ENCODE results near the gene NIPSNAP2.
"Not testable (repeated sequence)": the region's sequence is repeated elsewhere in the genome, so short reads cannot be mapped to it uniquely, and the experiment has no call there.

NIPSNAP2 gene

DNA sequence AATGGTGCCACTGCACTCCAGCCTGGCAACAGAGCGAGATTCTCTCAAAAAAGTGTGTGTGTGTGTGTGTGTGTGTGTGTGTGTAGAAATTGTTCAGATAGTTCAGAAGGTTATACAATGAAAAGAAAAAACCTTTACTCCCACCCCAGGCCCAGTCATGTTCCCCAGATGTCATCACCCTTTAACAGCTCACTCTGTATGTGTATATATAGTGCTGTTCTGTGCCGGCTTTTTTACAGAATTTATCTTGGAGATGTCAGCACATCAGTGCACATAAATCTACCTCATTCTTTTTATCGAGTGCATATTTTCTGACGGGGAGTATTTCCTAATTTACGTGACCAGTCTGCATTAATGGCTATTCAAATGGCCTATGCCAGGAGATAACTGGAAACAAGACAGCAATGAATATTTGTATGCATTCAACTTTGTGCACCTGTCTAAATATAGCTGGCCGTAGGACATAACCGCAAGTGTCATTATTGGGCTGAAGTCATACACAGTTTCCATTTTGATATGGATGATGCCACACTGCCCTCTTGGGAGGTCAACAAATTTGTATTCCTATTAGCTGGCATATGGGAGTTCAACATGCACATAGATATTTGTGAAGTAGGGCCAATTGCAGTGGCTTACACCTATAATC lies 11.7 kb downstream of the NIPSNAP2 start:
- in situ Hi-C loops (cut with MboI; ENCODE audit: low sequenced_read_pairs), result no loop called here

DNA sequence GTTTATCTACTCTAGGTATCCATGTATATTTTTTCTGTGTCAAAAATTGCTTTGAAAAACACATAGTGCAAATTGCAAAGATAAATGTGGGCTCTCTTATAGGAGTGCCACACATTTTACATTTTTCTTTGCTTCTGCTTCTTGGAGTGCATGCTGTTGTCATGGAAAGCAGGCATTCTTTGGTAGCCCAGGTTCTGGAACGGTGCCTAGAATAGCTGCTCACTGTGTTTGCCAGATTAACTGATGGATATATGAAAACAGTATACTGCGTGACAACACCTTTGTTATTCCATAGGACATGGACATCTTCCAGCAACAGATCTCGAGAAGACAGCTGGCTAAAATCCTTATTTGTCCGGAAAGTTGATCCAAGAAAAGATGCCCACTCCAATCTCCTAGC lies 13.4 kb downstream of the NIPSNAP2 start:
- in situ Hi-C loops (cut with MboI; ENCODE audit: low sequenced_read_pairs), result no loop called here

DNA sequence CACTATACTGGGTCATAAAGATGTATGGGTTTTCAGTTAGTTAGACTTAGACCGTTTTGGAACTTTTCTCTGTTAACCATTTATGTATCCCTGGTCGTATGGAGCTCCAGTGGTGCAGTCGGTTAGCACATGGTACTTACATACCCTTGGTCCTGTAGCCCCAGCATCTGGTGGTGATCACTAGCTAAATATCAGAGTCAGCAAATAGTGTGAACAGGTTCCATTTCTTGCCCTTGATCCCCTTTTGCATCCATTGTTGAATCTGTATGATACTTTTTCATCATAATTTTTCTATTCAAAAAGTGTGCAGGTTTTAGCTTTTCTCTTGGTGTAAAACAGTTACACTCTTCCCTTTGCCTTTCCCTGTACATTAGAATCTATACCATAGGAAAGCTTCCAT lies 15.9 kb downstream of the NIPSNAP2 start:
- in situ Hi-C loops (cut with MboI; ENCODE audit: low sequenced_read_pairs), result no loop called here

DNA sequence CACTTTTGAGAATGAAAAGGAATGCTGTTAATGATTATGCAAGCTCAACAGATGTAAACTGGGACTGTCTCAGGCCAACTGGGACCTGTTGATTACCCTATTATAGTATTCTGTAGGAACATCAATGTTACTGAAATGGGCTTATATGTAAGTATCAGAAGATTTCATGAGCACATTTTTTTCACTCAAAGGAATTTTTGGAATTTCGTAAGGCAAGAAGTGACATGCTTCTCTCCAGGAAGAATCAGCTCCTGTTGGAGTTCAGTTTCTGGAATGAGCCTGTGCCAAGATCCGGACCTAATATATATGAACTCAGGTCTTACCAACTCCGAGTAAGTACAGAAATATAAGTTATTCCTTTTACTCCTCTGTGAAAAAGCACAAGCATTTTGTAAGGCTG lies 19.2 kb downstream of the NIPSNAP2 start:
- in situ Hi-C loops (cut with MboI; ENCODE audit: low sequenced_read_pairs), result no loop called here

DNA sequence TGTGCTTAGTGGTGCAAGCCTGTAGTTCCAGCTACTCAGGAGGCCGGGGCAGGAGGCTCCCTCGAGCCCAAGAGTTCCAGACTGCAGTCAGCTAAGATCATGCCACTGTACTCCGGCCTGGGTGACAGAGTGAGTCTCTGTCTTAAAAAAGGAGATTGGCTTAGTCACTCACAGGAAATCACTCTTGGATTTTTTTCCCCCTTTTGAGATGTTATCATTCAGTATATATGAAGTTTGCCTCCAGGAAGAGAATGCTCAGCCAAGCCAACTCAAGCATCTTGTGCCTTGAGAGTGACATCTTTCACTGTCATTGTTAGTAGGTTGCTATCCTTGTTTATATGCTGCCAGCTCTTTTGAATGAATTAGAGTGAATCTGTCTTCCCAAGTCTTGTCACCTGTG lies 28.0 kb downstream of the NIPSNAP2 start:
- in situ Hi-C loops (cut with MboI; ENCODE audit: low sequenced_read_pairs), result no loop called here

DNA sequence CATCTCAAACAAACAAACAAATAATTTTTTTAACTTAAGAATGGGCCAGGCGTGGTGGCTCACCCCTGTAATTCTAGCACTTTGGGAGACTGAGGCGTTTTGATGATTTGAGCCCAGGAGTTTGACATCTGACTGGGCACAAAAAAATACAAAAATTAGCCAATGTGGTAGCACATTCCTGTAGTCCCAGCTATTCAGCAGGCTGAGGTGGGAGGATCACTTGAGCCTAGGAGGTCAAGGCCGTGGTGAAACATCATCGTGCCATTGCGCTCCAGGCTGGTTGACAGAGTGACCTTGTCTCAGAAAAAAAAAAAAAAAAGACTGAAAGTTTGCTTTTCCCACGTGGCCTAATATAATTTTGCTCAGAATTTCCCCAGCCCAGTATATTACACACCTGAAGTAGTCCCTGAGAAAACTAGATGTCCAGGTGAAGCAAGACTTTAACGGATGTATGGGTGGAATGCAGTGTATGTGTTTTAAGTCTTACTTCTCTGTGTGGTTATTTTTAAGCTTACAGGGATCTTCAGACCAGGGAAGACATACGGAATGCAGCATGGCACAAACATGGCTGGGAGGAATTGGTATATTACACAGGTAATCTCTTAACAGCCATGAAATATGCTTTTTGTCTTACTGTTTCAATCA lies 32.6 kb downstream of the NIPSNAP2 start:
- in situ Hi-C loops (cut with MboI; ENCODE audit: low sequenced_read_pairs), result no loop called here

DNA sequence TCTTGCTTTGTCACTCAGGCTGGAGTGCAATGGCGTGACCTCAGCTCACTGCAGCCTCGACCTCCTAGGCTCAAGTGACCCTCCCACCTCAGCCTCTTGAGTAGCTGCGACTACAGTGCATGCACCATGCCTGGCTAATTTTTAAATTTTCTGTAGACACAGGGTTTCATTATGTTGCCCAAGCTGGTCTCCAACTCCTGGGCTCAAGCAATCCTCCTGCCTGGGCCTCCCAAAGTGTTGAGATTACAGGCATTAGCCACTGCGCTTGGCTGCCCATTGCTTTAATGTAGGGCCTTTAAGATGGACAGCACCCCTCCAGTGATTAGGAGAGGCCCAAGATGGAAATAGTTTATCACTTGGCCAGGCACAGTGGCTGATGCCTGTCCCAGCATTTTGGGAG lies 39.4 kb downstream of the NIPSNAP2 start:
- in situ Hi-C loops (cut with MboI; ENCODE audit: low sequenced_read_pairs), result no loop called here

DNA sequence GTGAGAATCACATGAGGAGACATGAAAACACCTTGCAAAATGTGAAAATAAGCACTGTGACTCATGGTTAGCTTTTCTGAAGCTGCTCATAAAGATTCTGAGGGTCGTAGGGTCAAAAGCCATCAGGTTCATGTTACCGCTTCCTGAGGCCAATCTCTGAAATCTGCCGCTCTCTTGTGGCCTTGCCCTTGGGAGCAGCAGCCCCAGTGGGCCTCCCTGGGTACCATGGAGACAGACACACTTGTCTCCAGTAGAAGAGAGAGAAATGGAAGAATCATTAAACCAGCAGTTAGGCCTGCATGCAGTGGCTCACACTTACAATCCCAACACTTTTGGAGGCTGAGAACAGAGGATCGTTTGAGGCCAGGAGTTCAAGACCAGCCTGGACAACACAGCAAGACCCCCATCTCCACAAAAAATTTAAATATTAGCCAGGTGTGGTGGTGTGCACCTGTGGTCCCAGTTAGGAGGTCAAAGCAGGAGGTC lies 42.8 kb downstream of the NIPSNAP2 start:
- in situ Hi-C loops (cut with MboI; ENCODE audit: low sequenced_read_pairs), result no loop called here

DNA sequence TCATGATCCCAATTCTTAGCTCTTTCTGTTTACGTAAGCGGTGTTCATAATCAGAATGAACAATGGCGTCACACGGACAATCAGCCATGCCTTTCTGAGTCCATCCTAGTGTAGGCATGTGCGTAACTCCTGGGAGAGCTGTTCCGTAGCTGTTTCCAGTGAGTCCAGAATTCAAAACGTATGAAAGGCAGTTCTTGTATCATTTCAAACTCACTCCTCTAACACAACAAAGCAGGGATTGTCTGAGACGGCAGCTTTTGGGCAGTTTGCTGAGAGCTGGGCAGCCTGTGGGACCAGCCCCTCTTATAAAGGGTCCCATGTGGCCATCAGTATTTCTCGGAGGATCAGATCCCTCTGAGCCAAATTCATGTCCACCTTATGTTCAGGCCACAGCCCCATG lies 43.5 kb downstream of the NIPSNAP2 start:
- in situ Hi-C loops (cut with MboI; ENCODE audit: low sequenced_read_pairs), result no loop called here

DNA sequence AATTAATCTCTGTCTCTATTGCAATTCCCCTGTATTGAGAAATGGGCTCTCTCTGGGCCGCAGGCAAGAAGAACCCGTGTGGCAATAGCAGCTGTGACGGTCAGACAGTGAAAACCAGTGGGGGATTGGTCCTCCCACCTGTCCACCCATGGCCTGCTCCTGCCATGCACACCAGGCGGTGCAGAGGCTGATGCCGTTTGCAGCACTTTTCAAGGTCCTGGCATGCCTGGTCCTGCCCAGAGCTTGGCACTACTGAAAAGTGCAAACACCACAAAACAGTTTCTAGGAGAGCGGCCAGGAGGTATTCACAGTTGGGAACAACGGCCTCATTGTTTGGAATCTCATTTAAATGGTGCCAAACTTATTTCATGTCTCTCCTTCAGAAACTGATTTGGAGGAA lies 45.3 kb downstream of the NIPSNAP2 start:
- in situ Hi-C loops (cut with MboI; ENCODE audit: low sequenced_read_pairs), result no loop called here

DNA sequence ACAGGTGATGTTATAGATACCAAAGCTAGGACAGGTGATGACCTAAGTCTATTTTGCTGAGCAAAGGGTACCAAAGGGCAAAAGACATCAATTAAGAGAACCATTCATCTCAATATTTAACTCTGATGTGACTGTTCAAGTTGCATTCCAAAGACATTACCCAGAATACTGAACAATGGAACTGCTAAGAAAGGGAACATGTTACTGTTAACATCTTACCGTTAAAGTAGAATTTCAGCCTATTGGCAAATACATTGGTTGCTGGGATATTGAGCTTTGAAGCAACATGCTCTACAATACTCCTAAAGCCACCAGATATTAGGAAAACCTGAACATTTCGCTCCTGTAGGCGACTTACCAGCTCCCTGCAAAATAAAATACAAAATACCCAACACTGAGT lies 52.6 kb downstream of the NIPSNAP2 start:
- in situ Hi-C loops (cut with MboI; ENCODE audit: low sequenced_read_pairs), result not testable (repeated sequence)

DNA sequence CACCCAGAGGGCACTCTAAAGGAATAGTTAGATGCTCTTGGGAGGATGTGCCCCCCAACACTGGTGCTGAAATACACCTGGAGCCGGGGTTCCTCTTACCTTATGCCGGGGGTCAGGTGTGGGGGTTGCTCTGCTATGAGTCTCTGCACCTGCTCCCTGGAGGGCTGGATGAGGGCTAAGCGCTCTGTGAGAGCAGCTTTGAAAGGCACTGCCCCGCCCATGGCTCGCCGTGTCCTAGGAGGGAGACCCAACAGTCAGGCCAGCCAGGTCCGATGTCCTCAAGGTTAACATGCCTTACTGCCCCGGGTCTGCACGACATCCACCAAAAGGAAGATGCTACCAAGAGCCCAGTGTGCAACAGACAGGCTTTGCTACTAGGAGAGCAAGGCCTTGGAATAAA lies 55.1 kb downstream of the NIPSNAP2 start:
- in situ Hi-C loops (cut with MboI; ENCODE audit: low sequenced_read_pairs), result no loop called here

DNA sequence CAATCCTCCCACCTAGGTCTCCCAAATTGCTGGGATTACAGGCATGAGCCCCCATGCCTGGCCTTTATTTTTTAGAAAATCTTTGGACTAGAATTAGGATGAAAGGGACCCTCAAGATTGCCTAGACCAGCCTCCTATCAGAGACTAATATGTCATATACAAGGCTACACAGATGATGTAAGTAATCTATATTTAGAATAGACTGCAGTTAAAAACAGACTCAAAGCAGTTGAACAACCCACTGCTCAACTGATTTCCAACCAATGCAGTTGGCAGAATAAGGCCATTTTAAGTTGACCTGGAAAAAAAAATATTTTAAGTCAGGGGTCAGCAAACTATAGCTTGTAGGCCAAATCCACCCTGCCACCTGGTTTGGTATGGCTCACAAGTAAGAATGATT lies 59.1 kb downstream of the NIPSNAP2 start:
- in situ Hi-C loops (cut with MboI; ENCODE audit: low sequenced_read_pairs), result no loop called here

DNA sequence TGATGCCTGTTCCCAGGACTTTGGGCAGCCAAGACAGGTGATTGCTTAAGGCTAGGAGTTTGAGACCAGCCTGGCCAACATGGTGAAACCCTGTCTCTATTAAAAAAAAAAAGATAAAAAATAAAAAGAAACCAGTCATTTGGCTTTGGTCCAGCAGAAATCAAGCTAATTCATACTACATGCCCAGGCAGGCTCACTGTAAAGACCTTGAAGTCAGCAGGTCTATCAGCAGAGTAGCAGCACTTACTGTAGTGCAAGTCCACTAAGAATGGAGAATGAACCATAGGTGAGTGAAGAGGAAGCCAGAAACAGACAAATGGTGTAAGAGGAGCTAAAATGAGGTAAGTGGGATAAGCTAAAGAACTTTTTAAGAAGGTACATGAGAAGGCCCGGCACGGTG lies 62.2 kb downstream of the NIPSNAP2 start:
- in situ Hi-C loops (cut with MboI; ENCODE audit: low sequenced_read_pairs), result no loop called here

DNA sequence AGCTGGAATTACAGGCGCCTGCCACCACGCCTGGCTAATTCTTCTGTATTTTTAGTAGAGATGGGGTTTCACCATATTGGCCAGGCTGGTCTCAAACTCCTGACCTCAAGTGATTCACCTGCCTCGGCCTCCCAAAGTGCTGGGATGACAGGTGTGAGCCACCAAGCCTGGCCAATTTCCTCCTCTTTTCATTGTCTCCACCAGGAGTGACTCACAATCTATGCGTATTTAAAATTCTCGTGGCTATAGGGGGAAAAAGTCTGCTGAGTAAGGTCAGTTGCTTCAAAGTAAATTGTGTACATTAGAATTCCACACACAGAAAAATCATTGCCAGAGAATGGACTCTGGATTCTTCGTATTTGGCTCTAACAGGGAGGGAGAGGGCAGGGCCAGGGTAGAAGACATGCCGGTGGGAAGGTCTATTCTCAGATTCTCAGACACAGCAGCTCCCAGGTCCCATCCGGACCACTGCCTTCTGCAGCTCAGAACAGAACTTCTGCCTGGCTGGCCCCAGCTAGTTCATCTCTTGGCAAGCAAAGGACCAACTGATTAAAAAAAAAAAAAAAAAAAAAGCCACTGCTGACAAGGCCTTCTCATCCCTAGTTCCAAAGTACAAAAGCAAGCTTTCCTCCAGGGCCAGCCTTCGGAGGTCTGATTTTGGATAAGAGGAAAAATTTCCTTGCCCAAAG lies 64.7 kb downstream of the NIPSNAP2 start:
- in situ Hi-C loops (cut with MboI; ENCODE audit: low sequenced_read_pairs), result no loop called here

DNA sequence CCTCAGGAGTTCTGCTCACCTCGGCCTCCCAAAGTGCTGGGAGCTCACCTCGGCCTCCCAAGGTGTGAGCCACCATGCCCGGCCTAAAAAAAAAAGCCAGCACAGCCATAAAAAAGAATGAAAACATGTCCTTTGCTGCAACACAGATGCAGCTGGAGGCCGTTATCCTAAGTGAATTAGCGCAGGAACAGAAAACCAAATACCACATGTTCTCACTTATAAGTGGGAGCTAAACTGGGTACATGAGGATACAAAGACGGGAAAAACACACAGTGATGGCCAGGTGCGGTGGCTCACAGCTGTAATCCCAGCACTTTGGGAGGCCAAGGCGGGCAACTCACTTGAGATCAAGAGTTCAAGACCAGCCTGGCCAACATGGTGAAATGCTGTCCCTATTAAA lies 66.0 kb downstream of the NIPSNAP2 start:
- in situ Hi-C loops (cut with MboI; ENCODE audit: low sequenced_read_pairs), result no loop called here

DNA sequence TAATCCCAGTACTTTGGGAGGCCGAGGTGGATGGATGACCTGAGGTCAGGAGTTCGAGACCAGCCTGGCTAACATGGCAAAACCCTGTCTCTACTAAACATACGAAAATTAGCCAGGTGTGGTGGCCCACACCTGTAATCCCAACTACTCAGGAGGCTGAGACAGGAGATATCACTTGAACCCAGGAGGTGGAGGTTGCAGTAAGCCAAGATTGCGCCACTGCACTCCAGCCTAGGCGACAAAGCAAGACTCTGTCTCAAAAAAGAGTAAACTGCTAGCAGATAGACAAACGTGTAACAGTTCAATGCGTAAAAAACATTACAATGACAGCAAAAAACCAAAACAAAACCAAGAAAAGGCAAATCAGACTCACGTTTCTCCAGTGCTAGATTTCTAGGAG lies 67.2 kb downstream of the NIPSNAP2 start:
- in situ Hi-C loops (cut with MboI; ENCODE audit: low sequenced_read_pairs), result not testable (repeated sequence)

DNA sequence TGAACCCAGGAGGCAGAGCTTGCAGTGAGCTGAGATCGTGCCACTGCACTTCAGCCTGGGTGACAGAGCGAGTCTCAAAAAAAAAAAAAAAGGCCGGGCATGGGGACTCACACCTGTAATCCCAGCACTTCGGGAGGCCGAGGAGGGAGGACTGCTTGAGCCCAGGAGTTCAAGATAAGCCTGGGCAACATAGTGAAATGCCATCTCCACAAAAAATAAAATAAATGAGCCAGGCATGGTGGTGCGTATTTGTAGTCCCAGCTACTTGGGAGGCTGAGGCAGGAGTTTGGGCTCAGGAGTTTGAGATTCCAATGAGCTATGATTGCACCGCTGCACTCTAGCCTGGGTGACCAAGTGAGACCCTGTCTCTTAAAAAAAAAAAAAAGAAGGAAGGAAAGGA lies 68.2 kb downstream of the NIPSNAP2 start:
- in situ Hi-C loops (cut with MboI; ENCODE audit: low sequenced_read_pairs), result not testable (repeated sequence)

DNA sequence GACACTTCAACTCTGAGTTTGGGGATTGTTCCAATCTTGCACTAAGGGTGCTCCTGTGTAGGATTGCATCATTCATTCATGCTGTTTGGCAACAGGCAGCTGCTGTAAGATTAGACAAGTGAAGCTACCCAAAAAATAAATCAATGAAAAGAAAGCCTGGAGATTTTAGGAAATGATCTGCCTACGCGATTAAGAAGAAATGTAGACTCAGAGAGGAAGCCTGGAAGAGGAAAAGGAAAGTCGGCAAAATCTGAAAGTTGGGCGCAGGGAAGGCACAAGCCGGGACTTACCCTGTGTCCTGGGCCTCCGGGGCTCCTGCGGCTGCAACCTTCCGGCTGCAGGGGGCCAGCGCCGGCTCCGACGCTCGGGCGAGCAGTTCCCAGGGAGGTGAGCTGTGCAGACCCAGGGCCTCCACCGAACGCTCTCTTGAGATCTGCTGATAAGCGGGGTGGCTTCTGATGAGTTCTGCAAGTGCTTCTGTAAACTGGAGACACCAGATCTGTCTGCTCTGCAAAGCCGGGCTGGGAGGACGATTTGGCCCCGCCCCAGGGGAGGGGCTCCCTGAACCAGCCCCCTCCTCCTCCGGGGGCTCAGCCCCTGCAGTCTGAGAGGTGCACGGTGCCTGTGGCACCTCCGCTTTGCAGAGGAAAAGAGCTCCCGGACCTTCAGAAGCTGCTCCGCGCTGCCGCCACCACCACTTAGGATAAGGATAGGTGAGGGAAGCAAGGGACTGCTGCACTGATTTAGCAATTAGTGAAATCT lies 69.5 kb downstream of the NIPSNAP2 start:
- in situ Hi-C loops (cut with MboI; ENCODE audit: low sequenced_read_pairs), result no loop called here

DNA sequence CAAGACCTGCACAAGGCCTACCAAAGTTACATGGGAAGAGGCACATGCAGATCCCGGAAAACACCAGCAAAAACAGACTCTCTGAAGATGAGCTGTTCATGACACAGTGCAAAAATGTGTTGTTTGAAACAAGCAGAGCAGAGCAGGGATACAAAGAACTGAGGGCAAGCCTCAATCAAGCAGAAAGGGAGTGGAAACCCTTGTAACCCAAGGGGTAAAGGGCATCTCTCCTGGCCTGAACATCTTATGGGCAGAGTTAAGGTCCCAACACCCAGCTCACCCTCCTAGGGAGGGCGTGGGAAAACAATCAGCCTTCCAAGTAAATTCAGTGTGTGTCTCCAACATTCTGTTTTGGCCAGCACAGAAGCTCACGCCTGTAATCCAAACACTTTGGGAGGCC lies 76.3 kb downstream of the NIPSNAP2 start:
- in situ Hi-C loops (cut with MboI; ENCODE audit: low sequenced_read_pairs), result no loop called here

DNA sequence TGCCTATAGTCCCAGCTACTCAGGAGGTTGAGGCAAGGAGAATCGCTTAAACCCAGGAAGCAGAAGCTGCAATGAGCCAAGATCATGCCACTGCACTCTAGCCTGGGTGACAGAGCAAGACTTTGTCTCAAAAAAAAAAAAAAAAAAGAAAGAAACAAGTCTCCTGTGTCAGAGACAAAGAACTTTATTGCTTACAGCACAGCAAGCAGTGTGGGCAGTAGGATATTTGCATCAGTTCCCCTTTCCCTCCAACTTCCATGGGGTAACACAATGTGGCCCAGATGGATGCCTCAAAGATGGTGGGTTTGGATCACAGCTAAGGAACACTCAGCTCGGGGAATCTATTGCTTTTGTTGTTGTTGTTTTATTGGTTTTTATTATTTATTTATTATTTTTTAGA lies 81.4 kb downstream of the NIPSNAP2 start:
- in situ Hi-C loops (cut with MboI; ENCODE audit: low sequenced_read_pairs), result not testable (repeated sequence)
